GM23338 (cell line): ENCODE data around the gene KLHDC1. TPM values are rescaled to one million over a fixed set of nuclear protein-coding genes. Genes with fewer than 3 reads are reported as not detected.
A peak's percentile ranks its signal among the peaks of the same experiment; 100 is the strongest.

Experiments used
- ATAC-seq: fragments of 200-7000 bp; cut with Tn5 transposase; 3 replicates; pipeline ENCODE4 v1.9.1; 2020
- DNase-seq: peaks from one replicate; pipeline ENCODE4 v3.0.0-alpha.2; 2015; ENCODE audit warnings: low spot score
- H2AFZ ChIP-seq: fragments of 200-600 bp; sonication (generic); 2 replicates; pipeline ENCODE4 v1.8.0; 2016; ENCODE audit warnings: antibody characterized with exemption, mild to moderate bottlenecking, moderate library complexity
- H3F3A ChIP-seq: fragments of 200-600 bp; sonication (generic); replicated peaks from 2 replicates; pipeline ENCODE4 v1.8.0; 2017; ENCODE audit warnings: antibody characterized with exemption, mixed run types, low read depth
- H3K27ac ChIP-seq: fragments of 200-600 bp; sonication (generic); 2 replicates; pipeline ENCODE4 v1.6.1; 2016; ENCODE audit warnings: low read depth
- H3K27me3 ChIP-seq: fragments of 200-600 bp; sonication (generic); 2 replicates; pipeline ENCODE4 v1.8.0; 2016; ENCODE audit warnings: mild to moderate bottlenecking, mixed run types, moderate library complexity; ENCODE audit not compliant: insufficient read depth
- H3K36me3 ChIP-seq: fragments of 200-600 bp; sonication (generic); 2 replicates; pipeline ENCODE4 v1.8.0; 2016; ENCODE audit warnings: mild to moderate bottlenecking; ENCODE audit not compliant: insufficient read depth
- H3K4me1 ChIP-seq: fragments of 200-600 bp; sonication (generic); 2 replicates; pipeline ENCODE4 v1.8.0; 2016; ENCODE audit warnings: mild to moderate bottlenecking, moderate library complexity; ENCODE audit not compliant: insufficient read depth
- H3K4me2 ChIP-seq: fragments of 200-600 bp; sonication (generic); 2 replicates; pipeline ENCODE4 v1.7.1; 2017; ENCODE audit warnings: mixed run types
- H3K4me3 ChIP-seq: fragments of 200-600 bp; sonication (generic); 2 replicates; pipeline ENCODE4 v1.6.1; 2016; ENCODE audit warnings: mixed run types
- H3K79me2 ChIP-seq: fragments of 200-600 bp; sonication (generic); replicated peaks from 2 replicates; pipeline ENCODE4 v1.8.0; 2017; ENCODE audit warnings: mild to moderate bottlenecking; ENCODE audit not compliant: insufficient read depth
- H3K9me2 ChIP-seq: fragments of 200-600 bp; sonication (generic); 2 replicates; pipeline ENCODE4 v1.8.0; 2017; ENCODE audit not compliant: insufficient read depth
- H4K20me1 ChIP-seq: fragments of 200-600 bp; sonication (generic); replicated peaks from 2 replicates; pipeline ENCODE4 v1.8.0; 2017; ENCODE audit warnings: mild to moderate bottlenecking; ENCODE audit not compliant: insufficient read depth
- H3K27ac Mint-ChIP-seq: 2 replicates; pipeline ENCODE4 v1.8.0; 2020; ENCODE audit warnings: inconsistent platforms, mild to moderate bottlenecking, moderate library complexity, mixed read lengths
- H3K27me3 Mint-ChIP-seq: 3 replicates; pipeline ENCODE4 v1.8.0; 2022; ENCODE audit warnings: low read depth, mild to moderate bottlenecking, moderate library complexity, mixed read lengths, inconsistent platforms; ENCODE audit not compliant: insufficient read depth, poor library complexity
- H3K36me3 Mint-ChIP-seq: 3 replicates; pipeline ENCODE4 v1.8.0; 2021; ENCODE audit warnings: low read depth, mild to moderate bottlenecking, inconsistent platforms, moderate library complexity, mixed read lengths
- H3K4me1 Mint-ChIP-seq: 3 replicates; pipeline ENCODE4 v1.8.0; 2020; ENCODE audit warnings: mild to moderate bottlenecking, inconsistent platforms, mixed read lengths
- H3K4me3 Mint-ChIP-seq: 3 replicates; pipeline ENCODE4 v1.8.0; 2021; ENCODE audit warnings: moderate library complexity, mild to moderate bottlenecking, inconsistent platforms, mixed read lengths
- H3K9me3 Mint-ChIP-seq: 3 replicates; pipeline ENCODE4 v1.8.0; 2020; ENCODE audit warnings: moderate library complexity, mild to moderate bottlenecking, inconsistent platforms, mixed read lengths
- CREB1 ChIP-seq: fragments of 250-450 bp; sonication (Bioruptor Pico); IDR thresholded peaks from 2 replicates; pipeline ENCODE4 v1.5.0; 2020; ENCODE audit warnings: low read depth, mild to moderate bottlenecking, moderate library complexity
- EZH2phosphoT487 ChIP-seq: fragments of 200-600 bp; sonication (generic); IDR thresholded peaks from one replicate; pipeline ENCODE4 v1.8.1; 2018; ENCODE audit warnings: antibody characterized with exemption; ENCODE audit not compliant: unreplicated experiment
- JUNB ChIP-seq: IDR thresholded peaks from one replicate; pipeline ENCODE4 v1.6.1; 2016; ENCODE audit warnings: antibody characterized with exemption; ENCODE audit not compliant: unreplicated experiment
- ZNF114 ChIP-seq: fragments of 250-450 bp; sonication (Bioruptor Pico); IDR thresholded peaks from 2 replicates; pipeline ENCODE4 v1.5.0; 2020; ENCODE audit warnings: mild to moderate bottlenecking, moderate library complexity
- polyA plus RNA-seq: library from polyadenylated mRNA; unstranded; fragments of >200 nt; fragmentation: Nextera tagmentation; extraction: Ambion mirVana; gene quantifications from 2 replicates; pipeline ENCODE4 v1.2.1, GENCODE V29; 2016
- total RNA-seq: library from RNA; depleted of rRNA; stranded (reverse); fragments of >200 nt; shearing (Covaris generic); gene quantifications from 2 replicates; pipeline ENCODE4 v1.2.3, GENCODE V29; 2014
- TF ChIP-seq, protein P1 (sequence below): IDR thresholded peaks from one replicate; pipeline ENCODE4 v1.6.1; 2018; ENCODE audit warnings: antibody characterized with exemption; ENCODE audit not compliant: unreplicated experiment
- TF ChIP-seq, protein P2 (sequence below): fragments of 250-450 bp; sonication (Bioruptor Pico); IDR thresholded peaks from 2 replicates; pipeline ENCODE4 v1.5.0; 2020; ENCODE audit warnings: mild to moderate bottlenecking, moderate library complexity

KLHDC1 gene
- total and polyA plus RNA-seq, 2 experiments from 2014 or later: 4.0 TPM; not detected in 1

DNA sequence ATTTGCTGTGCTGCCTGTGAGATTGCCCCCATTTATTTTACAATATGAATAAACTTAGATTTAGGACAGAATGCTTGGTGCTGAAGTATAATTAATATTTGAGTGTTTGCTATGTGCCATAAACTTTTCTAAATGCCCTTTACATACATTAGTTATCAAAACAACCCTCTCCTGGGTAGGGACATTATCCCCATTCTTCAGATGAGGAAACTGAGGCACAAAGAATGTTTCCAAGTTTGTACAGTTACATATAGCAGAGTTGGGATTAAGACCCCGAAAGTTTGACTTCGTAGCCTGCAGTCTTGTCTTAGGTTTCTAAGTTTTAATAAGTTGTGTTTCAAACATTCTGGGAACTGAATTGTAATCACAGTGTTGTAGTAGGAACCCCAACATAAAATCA is 93.4 kb downstream of the KLHDC1 start:
- Histone ChIP-seq H3K27me3 (no peaks in the 10 kb centered on the region), H3K4me3 (no peak overlapping the region), H2AFZ (no peak overlapping the region), H3K79me2 (no peaks in the 10 kb centered on the region), H3K9me2 (no peaks in the 10 kb centered on the region), H3K4me1 (no peaks in the 10 kb centered on the region), H4K20me1 (peaks cover 10% of the 10 kb centered on the region; the same call in 1 of the 2 replicates), H3K36me3 (peaks cover 61% of the 10 kb centered on the region), H3K27ac (no peak overlapping the region), H3K4me2 (no peak overlapping the region), H3F3A (no peaks in the 10 kb centered on the region)
- Mint-ChIP-seq H3K9me3 (no peaks in the 10 kb centered on the region), H3K36me3 (peaks cover 84% of the 10 kb centered on the region), H3K4me1 (no peaks in the 10 kb centered on the region), H3K27ac (no peak overlapping the region), H3K4me3 (no peak overlapping the region), H3K27me3 (no peaks in the 10 kb centered on the region)
- DNase-seq (no peak), ATAC-seq (no peak)
- TF ChIP-seq EZH2phosphoT487: no peak
- no peak for TF ChIP-seq CREB1 (CRISPR knock-in tag)
- TF ChIP-seq, protein P1, sequence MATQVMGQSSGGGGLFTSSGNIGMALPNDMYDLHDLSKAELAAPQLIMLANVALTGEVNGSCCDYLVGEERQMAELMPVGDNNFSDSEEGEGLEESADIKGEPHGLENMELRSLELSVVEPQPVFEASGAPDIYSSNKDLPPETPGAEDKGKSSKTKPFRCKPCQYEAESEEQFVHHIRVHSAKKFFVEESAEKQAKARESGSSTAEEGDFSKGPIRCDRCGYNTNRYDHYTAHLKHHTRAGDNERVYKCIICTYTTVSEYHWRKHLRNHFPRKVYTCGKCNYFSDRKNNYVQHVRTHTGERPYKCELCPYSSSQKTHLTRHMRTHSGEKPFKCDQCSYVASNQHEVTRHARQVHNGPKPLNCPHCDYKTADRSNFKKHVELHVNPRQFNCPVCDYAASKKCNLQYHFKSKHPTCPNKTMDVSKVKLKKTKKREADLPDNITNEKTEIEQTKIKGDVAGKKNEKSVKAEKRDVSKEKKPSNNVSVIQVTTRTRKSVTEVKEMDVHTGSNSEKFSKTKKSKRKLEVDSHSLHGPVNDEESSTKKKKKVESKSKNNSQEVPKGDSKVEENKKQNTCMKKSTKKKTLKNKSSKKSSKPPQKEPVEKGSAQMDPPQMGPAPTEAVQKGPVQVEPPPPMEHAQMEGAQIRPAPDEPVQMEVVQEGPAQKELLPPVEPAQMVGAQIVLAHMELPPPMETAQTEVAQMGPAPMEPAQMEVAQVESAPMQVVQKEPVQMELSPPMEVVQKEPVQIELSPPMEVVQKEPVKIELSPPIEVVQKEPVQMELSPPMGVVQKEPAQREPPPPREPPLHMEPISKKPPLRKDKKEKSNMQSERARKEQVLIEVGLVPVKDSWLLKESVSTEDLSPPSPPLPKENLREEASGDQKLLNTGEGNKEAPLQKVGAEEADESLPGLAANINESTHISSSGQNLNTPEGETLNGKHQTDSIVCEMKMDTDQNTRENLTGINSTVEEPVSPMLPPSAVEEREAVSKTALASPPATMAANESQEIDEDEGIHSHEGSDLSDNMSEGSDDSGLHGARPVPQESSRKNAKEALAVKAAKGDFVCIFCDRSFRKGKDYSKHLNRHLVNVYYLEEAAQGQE: no peak
- no peak for TF ChIP-seq ZNF114

DNA sequence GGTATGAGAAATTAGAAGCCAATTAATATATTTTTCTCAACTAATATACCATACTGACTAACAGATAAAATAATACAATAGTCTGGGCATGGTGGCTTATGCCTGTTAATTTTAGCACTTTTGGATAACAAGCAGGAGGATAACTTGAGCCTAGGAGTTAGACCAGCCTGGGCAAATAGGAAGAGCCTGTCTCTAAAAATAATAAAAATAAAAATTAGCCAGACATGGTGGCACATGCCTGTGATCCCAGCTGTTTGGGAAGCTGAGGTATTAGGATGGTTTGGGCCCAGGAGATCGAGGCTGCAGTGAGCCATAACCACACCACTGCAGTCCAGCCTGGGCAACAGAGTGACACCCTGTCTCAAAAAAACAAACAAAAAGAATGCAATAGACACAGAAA is 99.7 kb downstream of the KLHDC1 start:
- no peak for TF ChIP-seq ZNF114
- TF ChIP-seq JUNB: no peak
- TF ChIP-seq, protein P2, sequence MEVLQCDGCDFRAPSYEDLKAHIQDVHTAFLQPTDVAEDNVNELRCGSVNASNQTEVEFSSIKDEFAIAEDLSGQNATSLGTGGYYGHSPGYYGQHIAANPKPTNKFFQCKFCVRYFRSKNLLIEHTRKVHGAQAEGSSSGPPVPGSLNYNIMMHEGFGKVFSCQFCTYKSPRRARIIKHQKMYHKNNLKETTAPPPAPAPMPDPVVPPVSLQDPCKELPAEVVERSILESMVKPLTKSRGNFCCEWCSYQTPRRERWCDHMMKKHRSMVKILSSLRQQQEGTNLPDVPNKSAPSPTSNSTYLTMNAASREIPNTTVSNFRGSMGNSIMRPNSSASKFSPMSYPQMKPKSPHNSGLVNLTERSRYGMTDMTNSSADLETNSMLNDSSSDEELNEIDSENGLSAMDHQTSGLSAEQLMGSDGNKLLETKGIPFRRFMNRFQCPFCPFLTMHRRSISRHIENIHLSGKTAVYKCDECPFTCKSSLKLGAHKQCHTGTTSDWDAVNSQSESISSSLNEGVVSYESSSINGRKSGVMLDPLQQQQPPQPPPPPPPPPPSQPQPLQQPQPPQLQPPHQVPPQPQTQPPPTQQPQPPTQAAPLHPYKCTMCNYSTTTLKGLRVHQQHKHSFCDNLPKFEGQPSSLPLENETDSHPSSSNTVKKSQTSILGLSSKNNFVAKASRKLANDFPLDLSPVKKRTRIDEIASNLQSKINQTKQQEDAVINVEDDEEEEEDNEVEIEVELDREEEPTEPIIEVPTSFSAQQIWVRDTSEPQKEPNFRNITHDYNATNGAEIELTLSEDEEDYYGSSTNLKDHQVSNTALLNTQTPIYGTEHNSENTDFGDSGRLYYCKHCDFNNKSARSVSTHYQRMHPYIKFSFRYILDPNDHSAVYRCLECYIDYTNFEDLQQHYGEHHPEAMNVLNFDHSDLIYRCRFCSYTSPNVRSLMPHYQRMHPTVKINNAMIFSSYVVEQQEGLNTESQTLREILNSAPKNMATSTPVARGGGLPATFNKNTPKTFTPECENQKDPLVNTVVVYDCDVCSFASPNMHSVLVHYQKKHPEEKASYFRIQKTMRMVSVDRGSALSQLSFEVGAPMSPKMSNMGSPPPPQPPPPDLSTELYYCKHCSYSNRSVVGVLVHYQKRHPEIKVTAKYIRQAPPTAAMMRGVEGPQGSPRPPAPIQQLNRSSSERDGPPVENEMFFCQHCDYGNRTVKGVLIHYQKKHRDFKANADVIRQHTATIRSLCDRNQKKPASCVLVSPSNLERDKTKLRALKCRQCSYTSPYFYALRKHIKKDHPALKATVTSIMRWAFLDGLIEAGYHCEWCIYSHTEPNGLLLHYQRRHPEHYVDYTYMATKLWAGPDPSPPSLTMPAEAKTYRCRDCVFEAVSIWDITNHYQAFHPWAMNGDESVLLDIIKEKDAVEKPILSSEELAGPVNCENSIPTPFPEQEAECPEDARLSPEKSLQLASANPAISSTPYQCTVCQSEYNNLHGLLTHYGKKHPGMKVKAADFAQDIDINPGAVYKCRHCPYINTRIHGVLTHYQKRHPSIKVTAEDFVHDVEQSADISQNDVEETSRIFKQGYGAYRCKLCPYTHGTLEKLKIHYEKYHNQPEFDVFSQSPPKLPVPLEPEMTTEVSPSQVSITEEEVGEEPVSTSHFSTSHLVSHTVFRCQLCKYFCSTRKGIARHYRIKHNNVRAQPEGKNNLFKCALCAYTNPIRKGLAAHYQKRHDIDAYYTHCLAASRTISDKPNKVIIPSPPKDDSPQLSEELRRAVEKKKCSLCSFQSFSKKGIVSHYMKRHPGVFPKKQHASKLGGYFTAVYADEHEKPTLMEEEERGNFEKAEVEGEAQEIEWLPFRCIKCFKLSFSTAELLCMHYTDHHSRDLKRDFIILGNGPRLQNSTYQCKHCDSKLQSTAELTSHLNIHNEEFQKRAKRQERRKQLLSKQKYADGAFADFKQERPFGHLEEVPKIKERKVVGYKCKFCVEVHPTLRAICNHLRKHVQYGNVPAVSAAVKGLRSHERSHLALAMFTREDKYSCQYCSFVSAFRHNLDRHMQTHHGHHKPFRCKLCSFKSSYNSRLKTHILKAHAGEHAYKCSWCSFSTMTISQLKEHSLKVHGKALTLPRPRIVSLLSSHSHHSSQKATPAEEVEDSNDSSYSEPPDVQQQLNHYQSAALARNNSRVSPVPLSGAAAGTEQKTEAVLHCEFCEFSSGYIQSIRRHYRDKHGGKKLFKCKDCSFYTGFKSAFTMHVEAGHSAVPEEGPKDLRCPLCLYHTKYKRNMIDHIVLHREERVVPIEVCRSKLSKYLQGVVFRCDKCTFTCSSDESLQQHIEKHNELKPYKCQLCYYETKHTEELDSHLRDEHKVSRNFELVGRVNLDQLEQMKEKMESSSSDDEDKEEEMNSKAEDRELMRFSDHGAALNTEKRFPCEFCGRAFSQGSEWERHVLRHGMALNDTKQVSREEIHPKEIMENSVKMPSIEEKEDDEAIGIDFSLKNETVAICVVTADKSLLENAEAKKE: no peak
- TF ChIP-seq, protein P1: no peak
- no peaks in the 10 kb centered on the region for H3K27me3 Mint-ChIP-seq
- peaks cover 47% of the 10 kb centered on the region for H3K36me3 ChIP-seq

More for the DNA sequence above, 99.7 kb downstream of the KLHDC1 start:
- H3F3A ChIP-seq: no peaks in the 10 kb centered on the region
- no peaks in the 10 kb centered on the region for H3K9me2 ChIP-seq
- H3K9me3 Mint-ChIP-seq: no peaks in the 10 kb centered on the region
- no peak overlapping the region for H3K27ac Mint-ChIP-seq
- no peak overlapping the region for H3K4me2 ChIP-seq
- no peaks in the 10 kb centered on the region for H3K4me1 Mint-ChIP-seq
- H3K27me3 ChIP-seq: no peaks in the 10 kb centered on the region
- DNase-seq (no peak), ATAC-seq (no peak)
- no peaks in the 10 kb centered on the region for H3K4me1 ChIP-seq
- peak overlapping the region; percentile 35; the same call in 1 of the 2 replicates for H3K27ac ChIP-seq
- H2AFZ ChIP-seq: no peak overlapping the region
- no peaks in the 10 kb centered on the region for H3K79me2 ChIP-seq
- no peak overlapping the region for H3K4me3 Mint-ChIP-seq
- no peaks in the 10 kb centered on the region; the same call in none of the 2 replicates for H4K20me1 ChIP-seq
- H3K36me3 Mint-ChIP-seq: peaks cover 78% of the 10 kb centered on the region
- H3K4me3 ChIP-seq: no peak overlapping the region
